ENCODE measurements around the gene PHAX. TPM values are rescaled to one million over a fixed set of nuclear protein-coding genes. Genes with fewer than 3 reads are reported as not detected.
A peak's percentile ranks its signal among the peaks of the same experiment; 100 is the strongest.
"Not testable (repeated sequence)": the region's sequence is repeated elsewhere in the genome, so short reads cannot be mapped to it uniquely, and the experiment has no call there.

Gene PHAX
- total RNA-seq, 1 donor from 2014 or later = 53.0 TPM

DNA sequence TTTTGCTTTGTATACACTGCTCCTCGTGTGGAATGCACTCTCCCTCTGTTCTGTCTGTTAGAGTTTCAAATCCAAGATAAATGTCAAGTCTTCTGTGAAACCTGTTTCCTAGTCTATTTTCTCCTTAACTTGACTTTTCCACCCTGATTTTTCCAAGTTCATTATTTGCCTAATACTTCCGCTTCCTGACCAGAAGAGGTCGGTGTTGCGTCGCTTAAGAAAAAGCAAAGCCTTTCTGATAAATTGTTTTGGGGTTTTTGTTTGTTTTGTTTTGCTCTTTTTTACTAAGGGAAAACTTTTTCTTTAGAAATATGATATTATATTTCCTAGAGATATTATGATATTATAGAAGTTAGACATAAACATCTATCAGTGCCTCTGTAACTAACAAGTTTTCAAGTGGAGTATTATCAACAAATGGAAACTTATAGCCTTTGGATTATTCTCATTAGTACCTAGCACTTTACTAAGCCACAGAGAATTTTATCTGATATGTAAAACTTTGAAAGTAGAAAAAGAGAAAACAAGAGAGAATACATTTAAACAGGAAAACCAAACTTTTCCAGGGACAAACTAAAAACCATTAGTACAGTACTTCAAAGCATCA lies 55.8 kb downstream of the PHAX start:
- DNase-seq (ENCODE audit: low spot score) = peak; percentile 48

DNA sequence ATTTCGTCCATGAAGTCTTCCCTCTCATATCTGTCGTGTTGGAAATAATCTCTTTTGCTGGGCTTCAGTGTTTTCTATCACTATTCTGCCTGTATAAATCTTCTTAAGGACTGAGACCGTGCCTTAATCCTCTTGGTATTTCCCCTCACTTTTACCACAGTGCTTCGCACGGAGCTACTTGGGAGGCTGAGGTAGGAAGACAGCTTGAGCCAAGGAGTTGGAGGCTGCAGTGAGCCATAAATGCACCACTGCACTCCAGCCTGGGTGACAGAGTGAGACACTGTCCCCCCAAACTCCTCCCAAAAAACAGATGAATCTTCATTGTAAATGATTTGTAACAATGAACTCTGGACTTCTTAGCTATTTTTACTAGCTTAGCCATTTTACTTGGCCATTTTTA lies 57.8 kb downstream of the PHAX start:
- peak; percentile 46 for DNase-seq (ENCODE audit: low spot score)

DNA sequence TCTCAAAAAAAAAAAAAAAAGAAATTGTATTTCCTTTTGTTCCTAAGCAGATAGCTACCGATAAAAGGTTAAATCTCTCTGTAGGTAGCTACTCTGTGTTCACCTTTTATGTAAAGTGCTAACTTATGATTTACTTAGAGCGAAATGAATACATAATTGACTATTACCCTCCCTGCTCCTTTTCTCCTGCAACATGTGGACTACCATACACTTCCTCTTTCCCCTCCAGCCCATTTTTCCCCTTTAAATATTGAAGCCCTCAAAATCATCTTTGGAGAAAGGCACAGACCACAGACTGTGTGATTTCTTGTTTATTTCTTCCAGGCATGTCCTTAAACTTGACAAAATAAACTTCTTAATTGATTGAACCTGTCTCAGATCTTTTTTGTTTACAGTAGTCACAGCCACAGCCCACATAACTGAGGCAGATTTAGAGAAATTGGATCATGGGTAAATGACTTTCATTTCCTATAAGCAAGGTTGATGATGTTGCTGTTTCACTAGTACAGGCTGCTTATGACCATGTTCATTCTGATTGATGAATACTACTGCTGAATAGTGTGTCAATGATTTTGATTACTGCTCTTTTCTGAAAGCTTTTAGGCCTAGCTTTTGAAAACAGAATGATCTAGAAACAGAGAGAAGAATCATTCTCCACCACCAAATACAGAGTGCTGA lies 59.2 kb downstream of the PHAX start:
- no peak for DNase-seq (ENCODE audit: low spot score)

DNA sequence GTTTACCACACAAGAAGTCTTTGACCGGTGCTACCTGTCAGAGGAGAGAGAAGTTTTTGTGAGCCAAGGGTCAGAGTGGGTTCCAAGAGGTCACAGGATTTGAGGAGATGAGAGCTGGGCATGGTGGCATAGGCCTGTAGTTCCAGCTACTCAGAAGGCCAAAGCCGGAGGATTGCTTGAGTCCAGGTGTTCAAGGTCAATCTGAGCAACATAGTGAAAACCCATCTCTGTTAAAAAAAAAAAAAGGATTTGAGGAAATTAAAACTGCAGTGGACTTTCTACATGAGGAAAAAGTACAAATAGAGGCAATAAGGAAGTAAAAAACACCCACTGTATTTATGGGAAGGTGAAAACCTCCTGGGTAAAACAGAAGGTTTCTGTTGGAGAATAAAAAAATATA lies 63.8 kb downstream of the PHAX start:
- no peak for DNase-seq (ENCODE audit: low spot score)

DNA sequence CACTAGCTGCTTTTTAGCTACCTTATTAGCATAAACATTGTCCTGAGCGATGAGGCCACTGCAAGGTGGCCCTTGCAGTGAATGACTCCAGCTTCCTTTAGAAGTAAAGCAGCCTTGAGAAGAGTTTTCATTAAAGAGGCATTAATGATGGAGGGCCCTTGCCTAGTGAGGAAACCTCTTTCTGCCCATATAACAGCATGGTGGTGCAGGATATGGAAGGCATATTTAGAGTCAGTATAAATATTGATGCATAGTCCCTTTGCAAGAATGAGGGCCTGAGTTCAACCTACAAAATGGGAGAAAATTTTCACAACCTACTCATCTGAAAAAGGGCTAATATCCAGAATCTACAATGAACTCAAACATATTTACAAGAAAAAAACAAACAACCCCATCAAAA lies 69.4 kb downstream of the PHAX start:
- not testable (repeated sequence) for DNase-seq (ENCODE audit: low spot score)

DNA sequence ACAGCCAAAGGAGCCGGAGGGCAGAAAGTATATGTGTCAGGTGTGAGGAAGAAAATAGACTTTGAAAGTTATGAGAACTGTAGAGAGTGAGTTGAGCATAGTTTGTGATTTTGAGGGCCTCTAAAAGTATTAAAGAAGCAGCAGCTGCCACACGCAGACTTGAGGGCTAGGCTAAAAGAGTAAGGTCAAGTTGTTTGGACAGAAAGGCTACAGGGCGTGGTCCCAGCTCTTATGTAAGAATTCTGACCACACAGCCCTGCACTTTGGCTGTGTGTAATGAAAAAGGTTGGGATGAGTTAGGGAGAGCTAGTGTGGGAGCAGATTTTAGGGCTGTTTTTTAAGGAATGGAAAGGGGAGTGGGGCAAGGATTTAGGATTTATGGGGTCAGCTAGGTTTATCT lies 70.9 kb downstream of the PHAX start:
- not testable (repeated sequence) for DNase-seq (ENCODE audit: low spot score)

DNA sequence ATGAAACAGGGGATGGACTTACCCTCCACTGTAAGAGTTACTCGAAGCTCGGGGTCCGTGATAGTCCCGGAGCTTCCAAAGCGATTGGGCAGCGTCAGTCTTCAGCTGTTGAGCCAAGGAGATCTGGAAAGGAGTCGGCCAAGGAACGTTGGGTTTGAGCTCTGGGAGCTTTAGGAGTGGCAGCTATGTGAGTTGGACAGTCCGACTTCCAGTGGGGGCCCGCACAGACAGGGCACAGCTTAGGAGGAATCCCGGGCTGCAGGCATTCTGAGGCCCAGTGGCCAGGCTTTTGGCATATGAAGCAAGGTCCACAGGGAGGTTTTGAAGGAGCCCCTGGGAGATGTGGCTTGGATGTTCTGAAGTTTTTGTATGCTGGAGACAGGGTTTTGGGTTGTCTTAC lies 72.7 kb downstream of the PHAX start:
- no peak for DNase-seq (ENCODE audit: low spot score)

DNA sequence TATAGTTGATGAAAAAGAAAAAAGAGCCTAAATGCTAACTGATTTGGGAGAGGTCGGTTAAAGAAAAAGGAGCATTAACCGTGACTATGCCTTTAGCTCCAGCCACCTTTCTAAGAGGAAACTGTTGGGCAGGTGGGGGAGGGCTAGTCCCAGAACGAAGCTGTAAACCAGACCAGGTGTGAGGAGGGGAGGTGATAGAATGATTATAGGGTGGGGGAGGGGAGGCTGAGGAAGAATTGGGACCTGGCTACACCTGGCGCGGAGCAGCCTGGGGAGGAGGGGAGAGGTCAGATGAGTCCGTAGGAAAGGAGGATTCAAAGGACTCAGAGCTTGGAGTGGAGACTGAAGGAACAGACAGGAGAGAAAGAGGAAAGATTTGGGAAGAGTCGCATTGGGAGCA lies 73.4 kb downstream of the PHAX start:
- no peak for DNase-seq (ENCODE audit: low spot score)

DNA sequence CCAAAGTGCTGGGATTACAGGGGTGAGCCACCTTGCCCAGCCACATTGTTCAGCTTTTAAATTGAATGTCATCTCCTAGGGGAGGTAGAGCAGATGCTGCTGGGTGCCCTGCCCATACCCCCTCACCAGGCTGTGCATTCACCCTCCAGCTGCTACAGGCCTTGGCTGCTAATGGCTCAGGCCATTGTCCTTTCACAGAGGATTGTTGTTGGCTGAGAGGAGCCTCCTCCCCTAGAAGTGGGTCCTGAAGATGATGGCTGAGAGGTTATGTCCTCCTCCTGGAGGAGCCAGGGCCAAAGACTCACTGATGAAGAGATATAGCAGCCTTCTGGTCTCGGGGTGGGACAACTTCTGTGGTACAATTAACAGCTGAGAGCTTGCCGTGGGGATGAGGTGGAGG lies 74.6 kb downstream of the PHAX start:
- DNase-seq (ENCODE audit: low spot score) = no peak

DNA sequence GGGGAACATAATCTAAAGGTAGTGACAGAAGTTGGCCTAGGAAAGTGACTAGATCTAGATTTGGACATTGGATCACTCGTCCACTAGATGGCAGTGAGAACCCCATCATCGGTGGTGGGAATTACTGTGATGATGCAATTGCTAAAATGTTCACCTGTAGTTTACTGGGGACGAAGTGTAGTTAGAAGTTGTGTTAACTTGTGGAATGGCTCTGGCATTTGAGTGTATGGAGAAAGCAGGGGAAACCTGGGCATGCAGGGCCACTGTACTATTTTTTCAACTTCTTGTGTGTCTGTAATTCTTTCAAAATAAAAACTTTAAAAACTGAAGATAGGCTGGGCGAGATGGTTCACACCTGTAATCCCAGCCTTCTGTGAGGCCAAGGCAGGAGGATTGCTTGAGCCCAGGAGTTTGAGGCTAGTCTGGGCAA lies 75.5 kb downstream of the PHAX start:
- peak; percentile 62 for DNase-seq (ENCODE audit: low spot score)

Other genes starting within 250 kb of the PHAX start
- gene GRAMD2B, start 177.5 kb upstream of the PHAX start, total RNA-seq (ENCODE audit: insufficient read depth, low replicate concordance) = 45.3 TPM
- gene ALDH7A1, start 5.7 kb upstream of the PHAX start, total RNA-seq (ENCODE audit: insufficient read depth, low replicate concordance) = 51.8 TPM
- 8.2 TPM for gene LMNB1, start 176.2 kb downstream of the PHAX start, total RNA-seq (ENCODE audit: insufficient read depth, low replicate concordance)

Data from umbilical cord (tissue), 2 donors.